ENCODE data around the gene LPGAT1. TPM values are rescaled to one million over a fixed set of nuclear protein-coding genes. Genes with fewer than 3 reads are reported as not detected.

Gene LPGAT1
- total RNA-seq, 4 donors from 2014 or later: 26.7 to 41.4 (median 38.1) TPM

GRCh38 chr1:211843507-211844298 is 13.1 kb upstream of the LPGAT1 start:
- Histone ChIP-seq H3K27me3 (no peaks in the 10 kb centered on the region), H3K27ac (no peak overlapping the region), H3K9me3 (no peaks in the 10 kb centered on the region), H3K36me3 (no peaks in the 10 kb centered on the region), H3K4me1 (peaks cover 0 to 7% (median 3%) of the 10 kb centered on the region in 4 donors), H3K4me3 (no peak overlapping the region)
- TF ChIP-seq POLR2A (IDR thresholded peaks at IDR 0.05): no peak
- no peak for TF ChIP-seq EP300 (IDR thresholded peaks at IDR 0.05)
- TF ChIP-seq, protein P1, sequence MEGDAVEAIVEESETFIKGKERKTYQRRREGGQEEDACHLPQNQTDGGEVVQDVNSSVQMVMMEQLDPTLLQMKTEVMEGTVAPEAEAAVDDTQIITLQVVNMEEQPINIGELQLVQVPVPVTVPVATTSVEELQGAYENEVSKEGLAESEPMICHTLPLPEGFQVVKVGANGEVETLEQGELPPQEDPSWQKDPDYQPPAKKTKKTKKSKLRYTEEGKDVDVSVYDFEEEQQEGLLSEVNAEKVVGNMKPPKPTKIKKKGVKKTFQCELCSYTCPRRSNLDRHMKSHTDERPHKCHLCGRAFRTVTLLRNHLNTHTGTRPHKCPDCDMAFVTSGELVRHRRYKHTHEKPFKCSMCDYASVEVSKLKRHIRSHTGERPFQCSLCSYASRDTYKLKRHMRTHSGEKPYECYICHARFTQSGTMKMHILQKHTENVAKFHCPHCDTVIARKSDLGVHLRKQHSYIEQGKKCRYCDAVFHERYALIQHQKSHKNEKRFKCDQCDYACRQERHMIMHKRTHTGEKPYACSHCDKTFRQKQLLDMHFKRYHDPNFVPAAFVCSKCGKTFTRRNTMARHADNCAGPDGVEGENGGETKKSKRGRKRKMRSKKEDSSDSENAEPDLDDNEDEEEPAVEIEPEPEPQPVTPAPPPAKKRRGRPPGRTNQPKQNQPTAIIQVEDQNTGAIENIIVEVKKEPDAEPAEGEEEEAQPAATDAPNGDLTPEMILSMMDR (IDR thresholded peaks at IDR 0.05): no peak
- DNase-seq (ENCODE audit: low spot score in 2 of 2): no peak
- WGBS, 2 donors: 76 to 81% methylated on average over 7 of the region's 7 CpGs

DNA sequence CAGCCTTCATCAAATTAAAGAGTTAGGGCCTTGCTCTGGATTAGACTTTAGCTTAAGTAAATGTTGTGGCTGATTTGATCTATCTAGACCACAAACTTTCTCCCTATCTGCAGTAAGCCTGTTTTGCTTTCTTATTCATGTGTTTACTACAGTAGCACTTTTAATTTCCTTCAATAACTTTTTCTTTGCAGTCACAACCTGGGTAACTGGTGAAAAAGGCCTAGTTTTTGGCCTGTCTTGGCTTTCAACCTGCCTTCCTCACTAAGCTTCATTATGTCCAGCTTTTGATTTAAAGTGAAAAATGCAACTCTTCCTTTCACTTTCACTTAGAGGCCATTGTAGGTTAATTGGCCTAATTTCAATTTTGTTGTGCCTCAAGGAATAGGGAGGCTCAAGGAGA is 12.5 kb upstream of the LPGAT1 start:
- TF ChIP-seq, protein P1 (IDR thresholded peaks at IDR 0.05): no peak
- TF ChIP-seq POLR2A (IDR thresholded peaks at IDR 0.05): no peak
- no peak overlapping the region for H3K4me3 ChIP-seq
- H3K9me3 ChIP-seq: no peaks in the 10 kb centered on the region
- no peaks in the 10 kb centered on the region for H3K27me3 ChIP-seq
- DNase-seq (ENCODE audit: low spot score in 2 of 2): no peak
- no peak overlapping the region for H3K27ac ChIP-seq
- H3K4me1 ChIP-seq: peaks cover 0 to 7% (median 3%) of the 10 kb centered on the region in 4 donors
- no peaks in the 10 kb centered on the region for H3K36me3 ChIP-seq

DNA sequence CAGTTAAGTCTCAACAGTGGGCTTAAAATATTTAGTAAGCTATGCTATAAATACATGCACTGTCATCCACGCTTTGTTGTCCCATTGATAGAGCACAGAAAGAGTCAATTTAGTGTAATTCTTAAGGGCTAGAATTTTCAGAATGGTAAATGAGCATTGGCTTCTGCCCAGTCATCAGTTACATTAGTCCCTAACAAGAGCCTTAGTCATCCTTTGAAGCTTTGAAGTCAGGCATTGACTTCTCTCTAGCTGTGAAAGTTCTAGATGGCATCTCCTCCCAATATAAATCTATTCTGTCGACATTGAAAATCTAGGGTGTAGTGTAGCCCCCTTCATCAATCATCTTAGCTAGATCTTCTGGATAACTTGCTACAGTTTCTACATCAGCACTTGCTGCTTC is 12.0 kb upstream of the LPGAT1 start:
- TF ChIP-seq, protein P1 (IDR thresholded peaks at IDR 0.05): no peak
- TF ChIP-seq EP300 (IDR thresholded peaks at IDR 0.05) (no peak), POLR2A (IDR thresholded peaks at IDR 0.05) (no peak)
- no peaks in the 10 kb centered on the region for H3K27me3 ChIP-seq
- no peaks in the 10 kb centered on the region for H3K36me3 ChIP-seq
- no peak overlapping the region for H3K27ac ChIP-seq
- H3K4me1 ChIP-seq: peaks cover 0 to 7% (median 3%) of the 10 kb centered on the region in 4 donors
- DNase-seq (ENCODE audit: low spot score in 2 of 2): no peak
- no peaks in the 10 kb centered on the region for H3K9me3 ChIP-seq
- no peak overlapping the region for H3K4me3 ChIP-seq
- 73 to 84% methylated on average over 2 of the region's 2 CpGs for WGBS, 2 donors

- Histone ChIP-seq H3K4me1 (peaks cover 0 to 7% (median 3%) of the 10 kb centered on the region in 4 donors), H3K27me3 (no peaks in the 10 kb centered on the region), H3K27ac (no peak overlapping the region), H3K4me3 (no peak overlapping the region), H3K36me3 (no peaks in the 10 kb centered on the region), H3K9me3 (no peaks in the 10 kb centered on the region)
- DNase-seq (ENCODE audit: low spot score in 2 of 2): no peak
- WGBS, 2 donors: 85 to 90% methylated on average over 1 of the region's 1 CpG
- TF ChIP-seq EP300 (IDR thresholded peaks at IDR 0.05) (no peak), POLR2A (IDR thresholded peaks at IDR 0.05) (no peak)
- TF ChIP-seq, protein P1 (IDR thresholded peaks at IDR 0.05): no peak
Measured at GRCh38 chr1:211839106-211839505, 8.5 kb upstream of the LPGAT1 start.

GRCh38 chr1:211833174-211833820 is 2.7 kb upstream of the LPGAT1 start:
- TF ChIP-seq, protein P1 (IDR thresholded peaks at IDR 0.05): no peak
- TF ChIP-seq POLR2A (IDR thresholded peaks at IDR 0.05): no peak
- no peak for TF ChIP-seq EP300 (IDR thresholded peaks at IDR 0.05)
- H3K27ac ChIP-seq: no peak overlapping the region
- 83 to 84% methylated on average over 1 of the region's 1 CpG for WGBS, 2 donors
- H3K36me3 ChIP-seq: no peaks in the 10 kb centered on the region
- peaks cover 0 to 14% (median 6%) of the 10 kb centered on the region in 4 donors for H3K4me1 ChIP-seq
- no peaks in the 10 kb centered on the region for H3K9me3 ChIP-seq
- no peaks in the 10 kb centered on the region for H3K27me3 ChIP-seq
- DNase-seq (ENCODE audit: low spot score in 2 of 2): no peak
- no peak overlapping the region for H3K4me3 ChIP-seq
